Gastrocnemius medialis (tissue), 4 donors: ENCODE measurements around the gene TNNT1.

Experiments
- POLR2A ChIP-seq, 2 donors: fragments of 450-650 bp; IDR thresholded peaks; one replicate each; pipeline ENCODE4 v1.6.1; 2017; ENCODE audit warnings: antibody characterized with exemption in 2 of 2, mild to moderate bottlenecking in 2 of 2, moderate library complexity in 2 of 2
- TF ChIP-seq, protein P1 (sequence below), 5 experiments: fragments of 450-650 bp in 3 of 5; fragments of 200-600 bp in 2 of 5; sonication (generic) in 2 of 5; IDR thresholded peaks in 4 of 5; conservative IDR thresholded peaks in 1 of 5; 1 replicate in 4 of 5; 2 replicates in 1 of 5; pipeline ENCODE4 v1.5.1; 2016 to 2019; ENCODE audit warnings: antibody characterized with exemption in 5 of 5, mild to moderate bottlenecking in 3 of 5, moderate library complexity in 3 of 5

DNA sequence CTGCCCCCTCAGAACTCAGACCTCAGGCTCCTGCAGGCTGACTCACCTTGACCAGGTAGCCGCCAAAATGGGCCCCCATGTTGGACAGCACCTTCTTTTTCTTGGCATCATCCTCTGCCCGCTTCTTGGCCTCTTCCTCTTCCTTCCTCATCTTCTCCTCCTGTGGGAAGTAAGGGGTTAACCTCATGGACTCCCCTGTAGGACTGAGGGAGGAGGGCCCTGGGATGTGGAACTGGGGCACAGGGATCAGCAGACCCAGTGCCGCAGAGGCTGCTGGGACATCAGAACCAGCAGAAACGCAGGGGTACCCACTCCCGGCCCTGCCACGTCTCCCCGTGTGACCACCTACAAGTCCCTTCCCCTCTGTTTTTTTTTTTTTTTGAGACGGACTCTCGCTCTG lies 11.1 kb downstream of the TNNT1 start:
- TF ChIP-seq POLR2A (IDR thresholded peaks at IDR 0.05) = no peak
- TF ChIP-seq, protein P1, sequence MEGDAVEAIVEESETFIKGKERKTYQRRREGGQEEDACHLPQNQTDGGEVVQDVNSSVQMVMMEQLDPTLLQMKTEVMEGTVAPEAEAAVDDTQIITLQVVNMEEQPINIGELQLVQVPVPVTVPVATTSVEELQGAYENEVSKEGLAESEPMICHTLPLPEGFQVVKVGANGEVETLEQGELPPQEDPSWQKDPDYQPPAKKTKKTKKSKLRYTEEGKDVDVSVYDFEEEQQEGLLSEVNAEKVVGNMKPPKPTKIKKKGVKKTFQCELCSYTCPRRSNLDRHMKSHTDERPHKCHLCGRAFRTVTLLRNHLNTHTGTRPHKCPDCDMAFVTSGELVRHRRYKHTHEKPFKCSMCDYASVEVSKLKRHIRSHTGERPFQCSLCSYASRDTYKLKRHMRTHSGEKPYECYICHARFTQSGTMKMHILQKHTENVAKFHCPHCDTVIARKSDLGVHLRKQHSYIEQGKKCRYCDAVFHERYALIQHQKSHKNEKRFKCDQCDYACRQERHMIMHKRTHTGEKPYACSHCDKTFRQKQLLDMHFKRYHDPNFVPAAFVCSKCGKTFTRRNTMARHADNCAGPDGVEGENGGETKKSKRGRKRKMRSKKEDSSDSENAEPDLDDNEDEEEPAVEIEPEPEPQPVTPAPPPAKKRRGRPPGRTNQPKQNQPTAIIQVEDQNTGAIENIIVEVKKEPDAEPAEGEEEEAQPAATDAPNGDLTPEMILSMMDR (IDR thresholded peaks at IDR 0.05 in 4 of 5, conservative IDR thresholded peaks at IDR 0.05 in 1 of 5) = no peak
